Ovary (tissue), 9 donors: ENCODE results near the gene RGS4. TPM values are rescaled to one million over a fixed set of nuclear protein-coding genes. Genes with fewer than 3 reads are reported as not detected.

ENCODE experiments used
- DNase-seq, 5 donors: peaks; one replicate each; pipeline ENCODE4 v3.0.0-alpha.2; 2019 to 2020
- H3K27ac ChIP-seq, 2 donors: fragments of 200-600 bp; one replicate each; pipeline versions ENCODE4 v1.5.1 to v1.8.0; 2019 to 2022
- H3K27me3 ChIP-seq: fragments of 200-600 bp; one replicate; pipeline ENCODE4 v1.8.0; 2022
- H3K36me3 ChIP-seq: fragments of 200-600 bp; sonication (generic); one replicate; pipeline ENCODE4 v1.5.1; 2019
- H3K4me1 ChIP-seq: one replicate; pipeline ENCODE4 v1.8.1; 2013; ENCODE audit warnings: mild to moderate bottlenecking, moderate library complexity; ENCODE audit not compliant: insufficient read depth
- H3K4me3 ChIP-seq: fragments of 200-600 bp; sonication (generic); one replicate; pipeline ENCODE4 v1.5.1; 2017
- H3K9me3 ChIP-seq, 2 donors: fragments of 200-600 bp in 1 of 2; sonication (generic) in 1 of 2; one replicate each; pipeline versions ENCODE4 v1.5.1 to v1.8.1; 2013 to 2019; ENCODE audit warnings: mild to moderate bottlenecking in 1 of 2, moderate library complexity in 1 of 2
- EP300 ChIP-seq: sonication (generic); formaldehyde crosslinking; IDR thresholded peaks from one replicate; pipeline ENCODE4 v1.6.1; 2017; ENCODE audit warnings: antibody characterized with exemption
- POLR2A ChIP-seq: fragments of 450-650 bp; IDR thresholded peaks from one replicate; pipeline ENCODE4 v1.6.1; 2017; ENCODE audit warnings: antibody characterized with exemption, mild to moderate bottlenecking, moderate library complexity
- WGBS, 3 donors: extraction: QIAGEN DNeasy Blood & Tissue Kit in 1 of 3; methylation state at CpG; one replicate each; pipeline versions ENCODE4 v1.1.5 to v1.1.7; 2013 to 2017; 5-methylcytosine and 5-hydroxymethylcytosine counted together
- intact Hi-C, 4 donors: fragments of 100-400 bp; cut with DNase I; formaldehyde crosslinking; loops; one replicate each; pipeline versions ENCODE4 v1.11.0 to v1.15.1; 2022 to 2023
- polyA plus RNA-seq, 2 donors: library from polyadenylated mRNA; stranded (reverse); fragments of 200-250 nt in 1 of 2; fragments of 350-450 nt in 1 of 2; fragmentation: Illumina TruSeq in 1 of 2; extraction: RNeasy Lipid Tissue Mini Kit (QIAGEN cat#74804) in 1 of 2; gene quantifications; one replicate each; pipeline ENCODE4 v1.2.3, GENCODE V29; 2013 to 2014
- total RNA-seq, 7 donors: library from RNA; depleted of rRNA in 2 of 7; stranded (reverse); fragments of >200 nt in 2 of 7; fragmentation: NEBNext Ultra II Directional in 3 of 7; extraction: Animal tissue kit (Norgen Biotek cat#: 25700) in 3 of 7; gene quantifications; one replicate each; pipeline versions ENCODE4 v1.1.0 to v1.2.4, GENCODE V29; 2016 to 2023
- TF ChIP-seq, protein P1 (sequence below), 3 donors: fragments of 450-650 bp in 2 of 3; fragments of 200-600 bp in 1 of 3; IDR thresholded peaks; one replicate each; pipeline versions ENCODE4 v1.5.1 to v1.8.0; 2016 to 2022; ENCODE audit warnings: antibody characterized with exemption in 3 of 3, mild to moderate bottlenecking in 1 of 3
- donor health status: DM: no; HTN: no; CAD: no; lungs with moderate emphysema.
- donor health status: DM: no; HTN: no; CAD: no.
- donor health status: Bipolar disorder and iron deficiency.
- donor health status: DM: yes; HTN: yes; CAD: no.
- donor health status: DM: no; HTN: no; CAD: no.
- donor health status: DM: yes; HTN: yes; CAD: no.

The RGS4 gene
- total and polyA plus RNA-seq, 9 donors = 0.20 to 66.7 (median 2.9) TPM

DNA sequence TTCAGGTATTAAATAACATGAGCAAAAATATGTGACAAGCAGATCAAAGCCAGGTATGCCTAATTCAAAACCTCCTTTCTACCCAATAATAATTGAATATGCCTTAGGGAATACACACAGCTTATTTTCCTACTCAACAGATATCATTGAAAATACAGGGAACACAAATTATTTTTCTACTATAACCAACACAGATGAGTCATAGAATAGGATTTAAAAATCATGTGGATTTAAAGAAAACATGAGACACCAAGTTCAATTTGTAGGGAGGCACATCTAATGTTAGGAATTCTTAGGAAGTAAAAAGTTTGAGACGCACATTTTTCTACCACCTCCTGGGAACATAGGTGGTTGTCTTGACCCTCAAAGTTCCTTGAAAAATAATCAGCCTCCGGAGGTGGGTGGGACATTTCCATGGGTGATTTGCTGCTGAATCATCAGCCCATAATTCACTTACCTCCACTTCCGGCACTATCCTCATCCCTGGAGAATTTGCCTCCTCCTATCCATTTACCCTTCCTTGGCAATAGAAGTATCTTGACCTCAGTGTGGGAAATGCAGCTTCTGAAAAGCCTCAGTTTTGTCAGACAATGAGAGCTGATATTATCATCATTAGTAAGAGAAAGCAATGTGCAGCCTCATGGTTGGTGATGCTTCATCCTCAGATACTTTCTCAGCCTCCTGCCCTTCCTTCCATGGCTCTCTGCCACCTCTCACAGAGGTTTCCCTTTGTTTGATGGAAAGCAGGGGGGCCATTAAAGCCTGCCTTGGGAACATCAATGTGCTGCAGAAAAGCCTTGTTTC lies 33.5 kb upstream of the RGS4 start:
- WGBS, 3 donors = 6 to 7% (median 6%) methylated on average over 3 of the region's 3 CpGs
- Histone ChIP-seq H3K27me3 (no peaks in the 10 kb centered on the region), H3K9me3 (no peaks in the 10 kb centered on the region), H3K27ac (no peak overlapping the region), H3K4me3 (no peak overlapping the region), H3K4me1 (no peaks in the 10 kb centered on the region), H3K36me3 (no peaks in the 10 kb centered on the region)
- no peak for DNase-seq
- intact Hi-C loops = no loop called here
- TF ChIP-seq POLR2A (no peak), EP300 (no peak)
- TF ChIP-seq, protein P1, sequence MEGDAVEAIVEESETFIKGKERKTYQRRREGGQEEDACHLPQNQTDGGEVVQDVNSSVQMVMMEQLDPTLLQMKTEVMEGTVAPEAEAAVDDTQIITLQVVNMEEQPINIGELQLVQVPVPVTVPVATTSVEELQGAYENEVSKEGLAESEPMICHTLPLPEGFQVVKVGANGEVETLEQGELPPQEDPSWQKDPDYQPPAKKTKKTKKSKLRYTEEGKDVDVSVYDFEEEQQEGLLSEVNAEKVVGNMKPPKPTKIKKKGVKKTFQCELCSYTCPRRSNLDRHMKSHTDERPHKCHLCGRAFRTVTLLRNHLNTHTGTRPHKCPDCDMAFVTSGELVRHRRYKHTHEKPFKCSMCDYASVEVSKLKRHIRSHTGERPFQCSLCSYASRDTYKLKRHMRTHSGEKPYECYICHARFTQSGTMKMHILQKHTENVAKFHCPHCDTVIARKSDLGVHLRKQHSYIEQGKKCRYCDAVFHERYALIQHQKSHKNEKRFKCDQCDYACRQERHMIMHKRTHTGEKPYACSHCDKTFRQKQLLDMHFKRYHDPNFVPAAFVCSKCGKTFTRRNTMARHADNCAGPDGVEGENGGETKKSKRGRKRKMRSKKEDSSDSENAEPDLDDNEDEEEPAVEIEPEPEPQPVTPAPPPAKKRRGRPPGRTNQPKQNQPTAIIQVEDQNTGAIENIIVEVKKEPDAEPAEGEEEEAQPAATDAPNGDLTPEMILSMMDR (IDR thresholded peaks at IDR 0.05) = no peak

DNA sequence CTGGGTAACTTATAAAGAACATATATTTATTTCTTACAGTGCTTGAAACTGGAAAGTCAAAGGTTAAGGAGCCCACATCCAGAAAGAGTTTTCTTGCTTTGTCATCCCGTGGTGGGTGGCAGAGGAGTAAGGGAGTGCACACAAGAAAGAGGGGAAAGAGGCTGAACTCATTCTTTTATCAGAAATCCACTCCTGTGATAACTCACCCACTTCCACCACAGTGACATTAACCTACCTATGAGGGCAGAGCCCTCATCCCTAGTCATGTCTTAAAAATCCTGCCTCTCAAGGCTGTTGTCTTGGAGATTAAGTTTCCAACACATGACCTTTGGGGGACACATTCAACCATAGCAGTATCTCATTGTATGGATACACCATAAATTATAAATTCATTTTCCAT lies 32.5 kb upstream of the RGS4 start:
- WGBS, 3 donors = 25 to 33% (median 32%) methylated on average over 1 of the region's 1 CpG
- no peak overlapping the region for H3K4me3 ChIP-seq
- no peak overlapping the region for H3K27ac ChIP-seq
- H3K27me3 ChIP-seq = no peaks in the 10 kb centered on the region
- TF ChIP-seq, protein P1 (IDR thresholded peaks at IDR 0.05) = no peak
- no peak for TF ChIP-seq EP300
- TF ChIP-seq POLR2A = no peak
- no peaks in the 10 kb centered on the region for H3K9me3 ChIP-seq
- no peak for DNase-seq
- intact Hi-C loops = no loop called here
- H3K36me3 ChIP-seq = no peaks in the 10 kb centered on the region
- H3K4me1 ChIP-seq = no peaks in the 10 kb centered on the region

- intact Hi-C loops = no loop called here
- H3K27me3 ChIP-seq = no peaks in the 10 kb centered on the region
Measured at GRCh38 chr1:163038928-163039706, 30.0 kb upstream of the RGS4 start.

DNA sequence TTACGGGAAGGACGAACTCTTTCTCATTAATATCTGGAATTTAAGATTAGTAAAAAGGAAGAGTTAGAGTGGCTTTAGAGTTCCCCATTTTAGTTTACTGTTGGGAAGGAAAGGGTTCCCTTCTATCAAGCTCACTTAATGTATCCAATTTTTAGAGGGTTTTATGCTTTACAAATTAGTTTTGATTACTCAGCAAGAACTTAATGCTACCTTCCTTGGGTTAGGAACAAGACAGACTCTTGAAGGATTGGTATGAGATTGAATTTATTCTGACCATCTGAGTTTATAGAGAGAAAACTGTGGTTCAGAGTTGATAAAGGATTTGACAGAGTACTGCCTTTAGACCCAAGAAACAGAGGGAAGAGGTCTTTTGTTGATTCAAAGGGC lies 29.5 kb upstream of the RGS4 start:
- no peaks in the 10 kb centered on the region for H3K27me3 ChIP-seq
- 94 to 98% (median 96%) methylated on average over 2 of the region's 2 CpGs for WGBS, 3 donors
- no peak for DNase-seq
- no peak overlapping the region for H3K27ac ChIP-seq
- H3K36me3 ChIP-seq = no peaks in the 10 kb centered on the region
- intact Hi-C loops = no loop called here
- H3K4me1 ChIP-seq = no peaks in the 10 kb centered on the region
- H3K4me3 ChIP-seq = no peak overlapping the region
- no peaks in the 10 kb centered on the region for H3K9me3 ChIP-seq
- TF ChIP-seq EP300 (no peak), POLR2A (no peak)

More at GRCh38 chr1:163038928-163039706, 30.0 kb upstream of the RGS4 start:
- H3K4me3 ChIP-seq = no peak overlapping the region
- H3K36me3 ChIP-seq = no peaks in the 10 kb centered on the region
- H3K27ac ChIP-seq = no peak overlapping the region
- H3K9me3 ChIP-seq = no peaks in the 10 kb centered on the region
- TF ChIP-seq, protein P1 (IDR thresholded peaks at IDR 0.05) = no peak
- TF ChIP-seq POLR2A = no peak
- no peak for TF ChIP-seq EP300
- H3K4me1 ChIP-seq = no peaks in the 10 kb centered on the region
- no peak for DNase-seq
- 79 to 94% (median 81%) methylated on average over 2 of the region's 2 CpGs for WGBS, 3 donors
